Panc1 (cell line): ENCODE results near the gene VWA3B. TPM values are rescaled to one million over a fixed set of nuclear protein-coding genes. Genes with fewer than 3 reads are reported as not detected.

Experiments
- ATAC-seq: fragments of 200-7000 bp; cut with Tn5 transposase; 2 replicates; pipeline ENCODE4 v1.9.1; 2020; ENCODE audit warnings: mild to moderate bottlenecking, moderate library complexity
- BruUV-seq: library from RNA; stranded (reverse); fragments of 400-500 nt; replicated peaks from 2 replicates; lab custom pipeline; 2021; lab: Mats Ljungman, UMichigan
- CTCF ChIA-PET: fragments of 300-600 bp; sonication (Branson Sonifier 250); formaldehyde crosslinking; loops from one replicate; lab custom pipeline; 2022; ENCODE audit warnings: antibody characterized with exemption; lab: Charles Lee
- POLR2A ChIA-PET: fragments of 300-600 bp; sonication (Branson Sonifier 250); formaldehyde crosslinking; loops from one replicate; lab custom pipeline; 2022; ENCODE audit warnings: antibody characterized with exemption; lab: Charles Lee
- DNase-seq: peaks from one replicate; pipeline ENCODE4 v3.0.0-alpha.2; 2010; ENCODE audit warnings: low read depth, low spot score
- H3K27ac ChIP-seq: 2 replicates; pipeline ENCODE4 v1.5.1; 2011; ENCODE audit warnings: mild to moderate bottlenecking, low read length, inconsistent platforms
- H3K27me3 ChIP-seq: fragments of 200-500 bp; sonication (Bioruptor generic); 2 replicates; pipeline ENCODE4 v1.6.0; 2014; ENCODE audit warnings: low read length, inconsistent platforms; ENCODE audit not compliant: control insufficient read depth, insufficient read depth
- H3K36me3 ChIP-seq: fragments of 200-500 bp; sonication (Bioruptor generic); 2 replicates; pipeline ENCODE4 v1.5.1; 2014; ENCODE audit warnings: inconsistent platforms, mild to moderate bottlenecking, low read length, moderate library complexity; ENCODE audit not compliant: control insufficient read depth, insufficient read depth
- H3K4me1 ChIP-seq: 2 replicates; pipeline ENCODE4 v1.5.1; 2011; ENCODE audit warnings: inconsistent platforms, mild to moderate bottlenecking, low read length, moderate library complexity; ENCODE audit not compliant: control insufficient read depth, insufficient read depth
- H3K4me3 ChIP-seq, 2 experiments: 2 replicates each; pipeline ENCODE4 v1.5.1; 2011 to 2012; ENCODE audit warnings: low read depth in 2 of 2, low read length in 2 of 2, mild to moderate bottlenecking in 2 of 2, inconsistent platforms in 1 of 2, moderate library complexity in 1 of 2
- H3K9me3 ChIP-seq: fragments of 200-500 bp; sonication (Bioruptor generic); 2 replicates; pipeline ENCODE4 v1.5.1; 2014; ENCODE audit warnings: low read depth, mild to moderate bottlenecking, inconsistent platforms, low read length, moderate library complexity; ENCODE audit not compliant: control insufficient read depth, insufficient read depth
- CTCF ChIP-seq: fragments of 450-650 bp; IDR thresholded peaks from 2 replicates; pipeline ENCODE4 v1.5.1; 2017; ENCODE audit warnings: mild to moderate bottlenecking
- POLR2AphosphoS5 ChIP-seq: IDR thresholded peaks from 2 replicates; pipeline ENCODE4 v1.6.1; 2012; ENCODE audit warnings: mild to moderate bottlenecking, low read depth, low read length, moderate library complexity
- REST ChIP-seq, 2 experiments: IDR thresholded peaks; 2 replicates each; pipeline ENCODE4 v1.6.1; 2011 to 2012; ENCODE audit warnings: low read depth in 2 of 2, control low read depth in 1 of 2, low read length in 1 of 2, mild to moderate bottlenecking in 1 of 2, moderate library complexity in 1 of 2; ENCODE audit not compliant: insufficient read depth in 1 of 2
- SIN3A ChIP-seq: IDR thresholded peaks from 2 replicates; pipeline ENCODE4 v1.6.1; 2012; ENCODE audit warnings: low read depth, mild to moderate bottlenecking, low read length, moderate library complexity, borderline replicate concordance; ENCODE audit not compliant: insufficient read depth
- TCF7L2 ChIP-seq: IDR thresholded peaks from 2 replicates; pipeline ENCODE4 v1.6.1; 2011; ENCODE audit warnings: mild to moderate bottlenecking, low read depth, low read length, inconsistent platforms
- in situ Hi-C: cut with HindIII; loops from 2 replicates; pipeline ENCODE4 v1.10.0; 2016; ENCODE audit warnings: low sequenced_read_pairs, low pct_unique_long_range_greater_than_20kb
- intact Hi-C: fragments of 100-400 bp; cut with micrococcal nuclease; formaldehyde crosslinking; loops from one replicate; pipeline ENCODE4 v1.10.0; 2022; ENCODE audit not compliant: unreplicated experiment
- total RNA-seq: library from RNA; stranded (reverse); gene quantifications from one replicate; pipeline ENCODE4 v1.2.1, GENCODE V29; 2021; ENCODE audit not compliant: unreplicated experiment

Gene VWA3B
- total RNA-seq, 1 experiment from 2014 or later: not detected

DNA sequence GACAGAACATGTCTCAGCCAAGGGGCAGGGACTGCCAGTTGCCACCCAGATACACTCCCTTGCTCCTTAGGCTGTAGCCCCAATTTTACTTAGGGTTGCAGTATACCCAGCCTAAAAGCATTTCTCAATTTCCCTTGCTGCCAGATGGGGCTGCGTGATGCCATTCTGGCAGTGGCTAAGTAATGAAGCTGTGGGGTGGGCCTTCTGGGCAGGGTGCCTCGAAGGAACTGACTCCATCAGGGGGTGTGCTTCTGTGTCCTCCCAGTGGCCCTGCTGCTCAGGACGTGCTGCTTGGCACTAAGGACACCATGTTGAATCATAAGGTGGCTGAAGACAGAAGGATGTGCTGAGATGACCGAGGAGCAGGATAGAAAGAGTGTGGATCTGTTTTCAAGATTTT lies 74.2 kb downstream of the VWA3B start:
- Histone ChIP-seq H3K27ac (no peak overlapping the region), H3K9me3 (no peaks in the 10 kb centered on the region), H3K4me1 (no peaks in the 10 kb centered on the region), H3K4me3 (no peak overlapping the region), H3K27me3 (no peaks in the 10 kb centered on the region), H3K36me3 (no peaks in the 10 kb centered on the region)
- no TSS peak for BruUV-seq
- in situ Hi-C loops (no loop called here), intact Hi-C loops (no loop called here)
- CTCF ChIA-PET: no interaction called here
- DNase-seq: no peak
- TF ChIP-seq SIN3A (no peak), TCF7L2 (no peak), POLR2AphosphoS5 (no peak), CTCF (no peak), REST (IDR thresholded peaks at IDR 0.05; ENCODE audit: insufficient read depth in 1 of 2, low read depth in 2 of 2, low read length in 1 of 2) (no peak)
- no peak for ATAC-seq
- POLR2A ChIA-PET: no interaction called here

DNA sequence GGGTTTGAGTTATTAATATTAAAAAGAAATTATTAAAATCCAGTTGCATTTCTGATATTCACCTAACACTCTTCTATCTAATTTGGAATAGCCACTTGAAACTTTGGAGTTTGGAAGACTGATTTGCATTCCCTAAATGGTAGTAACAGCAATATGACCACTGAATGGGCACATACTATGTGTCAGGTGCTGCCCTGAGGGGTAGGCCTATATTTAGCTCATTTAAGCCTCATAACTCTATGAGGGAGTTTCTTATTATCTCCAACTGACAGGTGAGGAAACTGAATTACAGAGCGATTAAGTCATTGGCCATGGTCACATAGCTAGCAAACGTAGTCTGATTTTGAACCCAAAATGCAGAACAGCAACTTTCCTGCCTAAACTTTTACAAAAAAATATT lies 77.3 kb downstream of the VWA3B start:
- DNase-seq (no peak), ATAC-seq (no peak)
- ChIA-PET CTCF (no interaction called here), POLR2A (no interaction called here)
- intact Hi-C loops: no loop called here
- Histone ChIP-seq H3K4me3 (no peak overlapping the region), H3K27ac (no peak overlapping the region), H3K4me1 (no peaks in the 10 kb centered on the region), H3K9me3 (no peaks in the 10 kb centered on the region), H3K27me3 (peaks cover 5% of the 10 kb centered on the region), H3K36me3 (no peaks in the 10 kb centered on the region)
- in situ Hi-C loops: no loop called here
- BruUV-seq: no TSS peak
- no peak for TF ChIP-seq REST (IDR thresholded peaks at IDR 0.05; ENCODE audit: insufficient read depth in 1 of 2, low read depth in 2 of 2, low read length in 1 of 2)
- no peak for TF ChIP-seq CTCF
- TF ChIP-seq TCF7L2: no peak
- TF ChIP-seq POLR2AphosphoS5: no peak
- TF ChIP-seq SIN3A: no peak
